Measurements from ENCODE around the gene ARL10. TPM values are rescaled to one million over a fixed set of nuclear protein-coding genes. Genes with fewer than 3 reads are reported as not detected.

Gene ARL10
- polyA plus RNA-seq, 3 donors = 10.0 to 11.1 (median 10.6) TPM

DNA sequence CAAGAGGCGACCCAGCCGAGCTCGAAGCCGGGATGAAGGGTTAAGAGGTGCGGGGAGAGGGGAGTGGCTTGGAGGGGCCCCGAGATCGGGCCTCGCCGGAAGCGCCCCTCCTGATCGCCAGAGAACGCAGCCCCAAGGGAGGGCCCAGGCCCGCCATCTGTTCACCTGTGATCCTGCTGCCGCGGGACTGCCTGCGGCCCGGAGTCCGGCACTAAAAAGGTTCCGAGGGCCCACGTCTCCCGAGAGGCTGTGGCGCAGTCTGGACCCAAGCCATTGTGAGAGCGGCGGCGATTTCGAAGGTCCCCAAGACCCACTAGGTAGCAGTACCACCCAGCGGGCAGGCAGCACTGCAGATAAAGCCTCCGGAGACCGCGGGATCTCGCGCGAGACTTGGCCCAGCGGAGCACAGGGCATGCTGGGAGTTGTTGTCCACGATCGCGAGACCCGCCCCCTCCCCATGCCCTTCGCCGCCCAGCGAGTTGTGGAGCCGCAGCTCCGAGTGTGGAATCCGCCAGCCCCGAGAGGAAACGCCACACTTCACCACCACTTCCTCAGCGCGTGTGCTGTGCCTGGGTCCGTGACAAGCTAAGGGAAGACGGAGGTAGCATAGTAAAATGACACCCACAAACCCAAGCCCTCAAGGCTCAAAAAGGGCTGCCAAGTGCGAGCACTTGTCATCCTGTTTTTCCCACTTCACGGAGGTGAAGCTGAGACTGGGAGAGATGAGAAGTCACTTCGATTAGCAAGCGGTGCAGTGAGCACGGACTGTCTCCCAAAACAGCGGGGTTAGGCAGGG is 3.7 kb upstream of the ARL10 start, which contains the start of gene KIAA1191:
Gene KIAA1191 (minus strand): TSS at position 328 of the 796 bp plus-strand sequence. CDS start 2,256 bp downstream, outside the sequence.
- DNase-seq (ENCODE audit: low read depth in 3 of 3, low spot score in 2 of 3) = peak; percentile 68 to 84 (median 78)

DNA sequence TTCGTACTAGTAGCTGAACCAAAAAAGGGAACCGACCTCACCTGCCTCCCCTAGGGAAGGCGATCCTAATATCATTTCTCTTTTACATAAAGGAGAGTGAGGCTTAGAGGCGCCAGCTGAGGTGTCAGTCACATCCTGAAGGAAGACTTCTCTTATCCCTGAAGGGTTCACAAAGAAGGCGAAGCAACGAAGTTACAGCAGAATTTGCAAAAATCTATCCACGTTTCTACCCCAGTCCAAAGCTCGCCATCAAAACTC is 3.1 kb upstream of the ARL10 start:
- DNase-seq (ENCODE audit: low read depth in 3 of 3, low spot score in 2 of 3) = no peak

DNA sequence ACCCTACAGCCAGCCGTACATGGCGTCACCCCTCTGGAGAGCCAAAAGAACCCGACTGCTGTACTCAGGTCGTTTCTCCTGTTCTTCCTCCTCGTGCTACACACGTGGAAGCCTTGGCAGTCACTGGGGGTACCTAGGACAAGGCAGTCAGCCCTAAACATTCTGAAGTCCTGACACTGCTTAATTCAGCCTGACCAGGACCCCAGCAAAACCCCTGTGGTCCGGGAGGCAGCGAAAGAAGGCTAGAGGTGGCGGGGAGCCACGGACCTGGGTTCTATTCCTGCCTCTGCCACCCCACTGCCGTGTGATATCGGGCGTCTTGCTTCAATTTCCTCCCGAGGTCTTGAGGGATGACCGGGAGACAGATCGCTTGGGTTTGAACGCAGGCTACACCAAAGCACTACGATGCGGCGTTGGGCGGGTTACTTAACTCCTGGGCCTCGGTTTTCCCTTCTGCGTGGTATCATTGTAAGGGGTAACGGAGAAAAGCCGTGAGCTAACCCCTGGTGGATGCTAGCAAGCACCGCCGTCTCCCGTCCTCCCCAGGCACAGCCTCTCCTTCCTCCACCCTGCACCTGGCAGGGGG is 429 bp upstream of the ARL10 start:
- no peak for DNase-seq (ENCODE audit: low read depth in 3 of 3, low spot score in 2 of 3)

- no peak for DNase-seq (ENCODE audit: low read depth in 3 of 3, low spot score in 2 of 3)
Observed at GRCh38 chr5:176366232-176366894, 1.1 kb downstream of the ARL10 start.

GRCh38 chr5:176368726-176369125 is 3.4 kb downstream of the ARL10 start:
- no peak for DNase-seq (ENCODE audit: low read depth in 3 of 3, low spot score in 2 of 3)

DNA sequence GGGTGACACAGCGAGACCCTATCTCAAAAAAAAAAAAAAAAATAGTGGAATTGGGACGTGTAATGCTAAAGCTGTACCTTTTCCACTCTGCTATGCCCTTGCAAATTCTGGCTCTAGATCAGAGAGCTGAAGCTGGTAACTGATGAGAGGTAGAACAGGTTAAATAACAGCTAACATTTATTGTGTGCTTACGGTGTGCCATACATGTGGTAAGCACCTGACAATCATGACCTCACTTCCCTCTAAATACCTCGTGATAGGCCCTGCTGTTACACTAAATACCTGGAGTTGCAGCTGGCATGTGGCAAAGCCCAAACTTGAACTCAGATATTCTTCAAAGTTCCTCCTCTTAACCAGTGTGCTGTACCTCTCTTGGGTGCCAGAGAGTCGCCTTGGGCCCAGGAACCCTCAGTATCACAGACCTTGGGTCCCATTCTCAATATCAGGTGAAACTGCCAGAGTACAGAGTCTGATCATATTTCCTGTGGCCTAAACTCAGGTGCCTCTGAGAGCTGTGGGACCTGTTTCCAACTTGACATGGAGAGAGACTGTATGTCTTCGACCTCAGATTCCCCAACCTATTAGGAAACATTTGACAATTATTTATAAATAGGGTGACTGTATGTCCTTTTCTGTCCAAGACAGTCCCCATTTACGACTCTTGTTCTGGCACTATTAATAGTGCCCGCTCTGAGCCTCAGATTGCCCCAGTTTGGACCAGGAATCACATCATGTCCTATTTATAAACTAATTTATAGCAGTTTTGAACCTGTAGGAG is 4.8 kb downstream of the ARL10 start:
- DNase-seq (ENCODE audit: low read depth in 3 of 3, low spot score in 2 of 3) = no peak

DNA sequence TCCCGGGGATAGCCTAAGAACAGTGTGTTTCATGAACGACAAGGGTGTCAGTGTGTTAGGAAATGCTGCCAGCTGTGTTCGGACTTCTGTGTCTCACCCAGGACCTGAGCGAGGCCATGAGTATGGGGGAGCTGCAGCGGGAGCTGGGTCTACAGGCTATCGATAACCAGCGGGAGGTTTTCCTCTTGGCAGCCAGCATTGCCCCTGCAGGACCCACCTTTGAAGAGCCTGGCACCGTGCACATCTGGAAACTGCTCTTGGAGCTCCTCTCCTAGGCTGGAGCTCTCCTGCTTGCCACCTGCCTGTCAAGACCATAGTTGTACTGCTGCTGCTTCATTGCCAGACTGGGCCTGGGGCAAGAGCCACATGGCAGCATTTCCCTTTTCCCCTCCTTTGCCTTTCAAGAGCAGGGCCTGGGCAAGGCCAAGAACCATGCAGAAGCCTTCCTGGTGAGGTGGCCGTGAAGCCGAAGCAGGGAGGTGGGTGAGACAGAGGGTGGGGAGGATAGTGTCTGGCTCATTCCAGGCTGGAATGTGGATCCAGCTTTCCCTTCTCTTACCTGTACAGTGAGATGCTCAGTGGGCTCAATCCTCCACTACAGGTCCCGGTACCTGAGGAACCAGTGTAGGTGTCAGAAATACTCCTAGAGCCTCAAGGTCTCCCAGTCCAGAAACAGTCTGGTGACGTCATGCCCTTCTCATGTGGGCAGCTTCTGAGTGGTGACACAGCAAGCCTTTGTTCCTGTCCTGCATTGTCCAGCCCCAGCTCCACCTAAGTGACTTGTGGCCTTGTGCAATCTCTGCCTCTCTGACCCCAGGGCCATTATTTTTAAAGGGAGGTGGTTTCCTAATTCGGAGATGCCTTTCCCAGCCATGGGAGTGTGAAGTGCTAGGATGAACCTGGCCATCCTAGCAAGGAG is 6.6 kb downstream of the ARL10 start:
- no peak for DNase-seq (ENCODE audit: low read depth in 3 of 3, low spot score in 2 of 3)

- no peak for DNase-seq (ENCODE audit: low read depth in 3 of 3, low spot score in 2 of 3)
Observed at GRCh38 chr5:176373100-176373818, 8.0 kb downstream of the ARL10 start.

GRCh38 chr5:176379881-176380280 is 14.6 kb downstream of the ARL10 start:
- no peak for DNase-seq (ENCODE audit: low read depth in 3 of 3, low spot score in 2 of 3)

GRCh38 chr5:176381423-176381822 is 16.1 kb downstream of the ARL10 start:
- no peak for DNase-seq (ENCODE audit: low read depth in 3 of 3, low spot score in 2 of 3)

DNA sequence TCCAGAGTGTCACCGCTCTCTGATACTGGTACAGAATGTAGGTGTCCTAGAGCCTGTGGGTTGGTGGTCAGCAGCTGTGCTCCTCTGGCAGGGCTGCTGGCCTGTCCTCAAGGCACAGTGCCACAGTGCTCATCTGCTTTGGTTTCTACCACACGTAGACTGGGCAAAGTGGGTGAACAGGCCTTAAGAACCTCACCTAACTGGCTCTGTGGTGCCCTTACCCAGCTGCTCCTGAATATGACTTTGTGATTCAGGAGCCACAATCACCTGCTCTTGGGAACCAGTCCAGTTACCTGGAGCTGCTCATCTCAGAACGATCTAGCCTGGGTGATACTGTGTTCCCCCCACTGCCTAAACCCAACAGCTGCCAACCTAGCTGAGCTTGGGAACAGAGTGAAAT is 16.7 kb downstream of the ARL10 start:
- no peak for DNase-seq (ENCODE audit: low read depth in 3 of 3, low spot score in 2 of 3)

DNA sequence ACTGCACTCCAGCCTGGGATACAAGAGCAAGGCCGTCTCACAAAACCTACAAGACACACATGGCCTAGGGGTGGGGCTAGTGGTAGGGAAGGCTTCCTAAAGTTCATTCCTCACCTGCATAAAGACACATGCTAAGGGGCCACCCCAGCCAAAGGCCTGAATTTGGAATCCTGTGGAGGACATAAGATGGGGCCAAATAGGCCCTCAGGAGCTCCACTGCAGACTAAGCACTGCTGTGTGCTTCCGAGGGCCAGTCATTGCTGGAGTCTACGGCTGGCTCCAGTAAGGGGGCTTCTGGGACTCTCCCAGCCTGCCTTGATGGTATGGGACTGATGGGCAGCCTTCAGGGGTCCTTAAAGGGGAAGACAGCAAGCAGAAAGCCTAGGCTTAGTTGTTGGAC is 17.4 kb downstream of the ARL10 start:
- DNase-seq (ENCODE audit: low read depth in 3 of 3, low spot score in 2 of 3) = no peak

- DNase-seq (ENCODE audit: low read depth in 3 of 3, low spot score in 2 of 3) = no peak
Observed at GRCh38 chr5:176383248-176383905, 18.1 kb downstream of the ARL10 start.

GRCh38 chr5:176383961-176384360 is 18.7 kb downstream of the ARL10 start:
- DNase-seq (ENCODE audit: low read depth in 3 of 3, low spot score in 2 of 3) = no peak

- no peak for DNase-seq (ENCODE audit: low read depth in 3 of 3, low spot score in 2 of 3)
Observed at GRCh38 chr5:176384366-176384930, 19.2 kb downstream of the ARL10 start.

DNA sequence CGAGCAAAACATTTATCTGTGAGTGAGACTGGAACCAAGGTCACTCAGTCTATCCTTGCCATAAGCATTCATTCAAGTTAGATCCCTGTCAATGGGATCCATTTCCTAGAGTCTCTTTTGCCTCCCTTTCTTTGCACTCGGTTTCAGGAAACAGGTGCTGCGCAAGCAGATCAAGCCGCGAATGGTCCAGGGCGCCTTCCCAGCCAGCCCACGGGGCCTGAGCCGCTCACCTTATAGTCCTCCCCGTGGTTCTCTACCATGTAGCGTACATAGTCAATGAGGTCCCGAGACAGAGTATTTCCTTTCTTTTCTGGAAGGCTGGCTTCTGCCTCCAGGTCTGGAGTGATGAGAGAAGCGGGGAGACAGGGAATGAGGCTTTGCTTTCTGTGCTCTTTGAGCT is 19.7 kb downstream of the ARL10 start:
- DNase-seq (ENCODE audit: low read depth in 3 of 3, low spot score in 2 of 3) = no peak

DNA sequence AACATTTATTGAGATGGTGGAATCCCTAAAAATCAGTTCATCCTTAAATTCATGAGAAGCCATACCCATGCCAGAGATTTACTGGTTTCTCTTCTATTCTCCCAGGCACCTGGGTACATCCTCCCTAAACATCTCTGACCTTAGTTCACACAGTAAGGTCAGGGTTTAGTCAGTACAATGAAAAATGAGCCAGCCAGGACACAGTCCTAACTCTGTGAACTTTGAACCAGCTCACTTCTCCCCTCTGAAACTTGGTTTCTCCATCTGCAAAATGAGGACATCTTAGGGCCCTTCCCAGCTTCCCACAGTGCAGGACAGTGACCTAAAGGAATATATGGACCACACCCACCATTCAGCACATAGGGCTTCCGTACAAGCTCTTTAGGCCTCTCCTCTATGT is 21.2 kb downstream of the ARL10 start:
- DNase-seq (ENCODE audit: low read depth in 3 of 3, low spot score in 2 of 3) = no peak

- DNase-seq (ENCODE audit: low read depth in 3 of 3, low spot score in 2 of 3) = no peak
Observed at GRCh38 chr5:176387384-176387925, 22.2 kb downstream of the ARL10 start.
